GM21723 (cell line): Measurements from ENCODE around the gene RAI1.
A peak's percentile ranks its signal among the peaks of the same experiment; 100 is the strongest.

Experiments used
- ATAC-seq: cut with Tn5 transposase; IDR thresholded peaks from one replicate; pipeline ENCODE4 v1.9.1; 2021; ENCODE audit warnings: mild to moderate bottlenecking, moderate library complexity; ENCODE audit not compliant: unreplicated experiment

The RAI1 gene

DNA sequence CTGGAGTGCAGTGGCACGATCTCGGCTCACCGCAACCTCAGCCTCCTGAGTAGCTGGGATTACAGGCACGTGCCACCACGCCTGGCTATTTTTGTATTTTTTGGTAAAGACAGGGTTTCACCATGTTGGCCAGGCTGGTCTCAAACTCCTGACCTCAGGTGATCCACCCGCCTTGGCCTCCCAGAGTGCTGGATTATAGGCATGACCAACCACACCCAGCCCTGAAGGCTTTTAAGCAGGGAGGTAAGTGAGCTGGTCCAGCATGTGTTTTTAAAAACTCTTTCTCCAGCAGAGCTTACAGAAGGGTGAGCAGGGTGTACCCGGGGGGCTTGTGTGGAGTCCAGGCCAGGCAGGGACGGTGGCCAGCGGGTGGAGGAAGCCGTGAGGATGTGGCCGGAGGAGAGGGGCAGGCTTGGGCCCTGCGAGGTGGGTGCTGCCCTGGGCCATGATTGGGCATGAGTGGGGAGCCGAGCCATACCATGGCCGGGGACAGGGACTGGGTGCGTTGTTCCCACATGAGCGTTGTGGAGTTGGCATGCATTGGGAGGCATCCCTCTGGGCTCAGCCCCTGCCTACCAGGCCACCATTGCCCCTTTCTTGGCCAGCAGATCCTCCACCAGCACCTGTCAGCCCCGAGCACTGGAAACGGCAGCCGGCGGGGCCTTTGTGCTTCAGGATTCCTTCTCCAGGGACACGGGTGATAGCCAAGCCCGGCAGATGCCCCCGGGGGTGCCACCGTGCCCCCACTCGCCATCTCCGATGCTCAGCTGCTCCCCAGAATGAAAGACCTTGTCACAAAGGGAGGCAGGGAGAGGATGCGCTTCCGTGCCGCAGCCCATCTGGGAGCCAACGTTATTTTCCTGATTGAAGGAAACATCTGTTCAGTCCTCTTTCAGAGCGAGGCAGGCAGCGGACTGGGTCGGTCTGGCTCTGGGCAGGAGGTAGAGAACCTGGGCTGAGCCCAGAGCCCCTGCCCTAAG lies 64.5 kb downstream of the RAI1 start:
- ATAC-seq = no peak

- ATAC-seq = no peak
These were observed 66.9 kb downstream of the RAI1 start for GRCh38 chr17:17748179-17748578.

GRCh38 chr17:17748604-17749003 lies 67.3 kb downstream of the RAI1 start:
- ATAC-seq = no peak

DNA sequence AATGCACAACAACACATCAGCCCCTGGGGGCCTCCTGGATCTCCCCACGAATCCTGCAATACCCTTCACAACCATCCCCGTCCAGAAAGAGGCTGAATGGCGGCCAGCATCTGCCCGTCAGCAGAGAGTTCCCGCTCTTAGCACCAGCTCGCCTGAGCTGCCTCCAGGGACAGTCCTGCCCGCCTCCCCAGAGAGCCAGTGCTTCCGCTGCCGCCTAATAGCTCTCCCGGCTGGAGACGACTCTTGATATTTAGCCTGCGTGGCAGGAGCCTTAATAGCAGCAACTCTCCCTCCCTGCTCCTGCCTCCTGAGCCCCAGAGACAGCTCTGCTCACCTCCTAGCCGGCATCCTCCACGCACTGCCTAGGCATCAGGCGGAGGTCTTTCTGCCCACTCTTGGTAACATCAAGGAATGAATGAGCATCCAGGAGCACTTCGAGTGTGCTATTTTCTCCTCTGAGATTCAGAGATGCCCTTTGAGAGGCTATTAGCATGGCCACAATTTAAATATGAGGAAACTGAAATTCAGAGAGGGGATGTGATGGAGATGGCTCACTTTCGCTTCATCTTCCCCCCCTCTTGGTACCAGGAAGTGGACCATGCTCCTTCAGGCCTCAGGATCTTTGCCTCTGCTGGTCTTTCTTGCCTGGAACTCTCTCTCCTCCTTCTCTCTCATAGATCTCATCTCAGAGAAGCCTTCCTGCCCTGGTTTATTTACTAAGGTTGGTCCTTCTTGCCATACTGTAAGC lies 67.9 kb downstream of the RAI1 start:
- no peak for ATAC-seq

DNA sequence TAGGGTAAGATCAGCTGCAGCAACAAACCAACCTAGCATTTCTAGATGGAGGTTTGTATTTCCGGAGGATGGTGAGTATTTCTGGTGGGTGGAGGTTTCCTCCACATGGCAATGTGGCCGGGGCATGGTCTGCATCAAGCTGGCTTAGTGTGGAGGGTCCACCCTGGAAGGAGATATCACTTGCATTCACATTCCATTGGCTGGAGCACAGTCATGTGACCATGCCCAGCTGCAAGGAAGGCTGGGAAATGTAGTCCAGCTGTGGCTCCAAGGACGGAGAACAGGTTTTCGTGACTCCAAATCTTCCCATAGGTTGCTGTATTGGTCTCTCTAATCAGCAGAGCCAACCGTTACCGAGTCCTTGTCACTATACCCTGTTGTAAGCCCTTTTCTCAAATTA lies 68.7 kb downstream of the RAI1 start:
- ATAC-seq = peak; percentile 31

- no peak for ATAC-seq
These were observed 69.6 kb downstream of the RAI1 start for GRCh38 chr17:17750881-17751280.

- peak; percentile 1 for ATAC-seq
These were observed 70.3 kb downstream of the RAI1 start for GRCh38 chr17:17751489-17752088.

DNA sequence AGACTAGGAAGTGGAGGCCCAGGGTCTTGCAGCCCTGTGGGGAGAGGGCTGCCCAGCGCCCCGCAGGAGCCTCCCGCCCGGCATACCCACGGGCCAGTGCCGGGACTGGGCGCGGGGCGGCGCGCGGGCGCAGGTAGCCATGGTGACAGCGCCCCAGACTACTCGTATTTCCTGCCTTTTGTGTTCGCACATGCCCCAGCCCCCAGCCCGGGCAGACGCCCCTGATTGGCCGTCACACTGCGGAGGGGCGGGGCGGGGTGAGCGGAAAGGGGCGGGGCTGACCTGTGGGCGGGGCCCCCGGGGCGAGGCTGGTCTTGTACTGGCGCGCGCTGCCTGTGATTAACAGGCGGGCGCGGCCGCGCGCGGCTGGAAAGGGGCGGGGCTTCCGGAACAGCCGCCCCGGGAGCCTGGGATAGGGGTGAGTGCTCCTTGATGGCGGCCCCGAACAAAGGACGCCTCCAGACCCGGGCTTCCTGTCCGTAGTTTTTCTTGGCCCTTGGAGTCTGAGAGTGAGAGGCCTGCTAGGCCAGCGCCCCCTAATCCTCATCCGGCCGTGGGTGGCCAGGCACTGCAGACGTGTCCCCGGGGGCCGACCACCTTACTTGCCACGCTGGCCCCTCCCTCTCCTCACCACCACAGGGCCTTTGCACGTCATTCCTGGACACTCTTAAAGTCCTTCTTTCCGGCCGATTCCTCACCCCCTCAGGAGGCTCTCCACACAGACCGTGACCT lies 71.0 kb downstream of the RAI1 start:
- peak; percentile 73 for ATAC-seq

DNA sequence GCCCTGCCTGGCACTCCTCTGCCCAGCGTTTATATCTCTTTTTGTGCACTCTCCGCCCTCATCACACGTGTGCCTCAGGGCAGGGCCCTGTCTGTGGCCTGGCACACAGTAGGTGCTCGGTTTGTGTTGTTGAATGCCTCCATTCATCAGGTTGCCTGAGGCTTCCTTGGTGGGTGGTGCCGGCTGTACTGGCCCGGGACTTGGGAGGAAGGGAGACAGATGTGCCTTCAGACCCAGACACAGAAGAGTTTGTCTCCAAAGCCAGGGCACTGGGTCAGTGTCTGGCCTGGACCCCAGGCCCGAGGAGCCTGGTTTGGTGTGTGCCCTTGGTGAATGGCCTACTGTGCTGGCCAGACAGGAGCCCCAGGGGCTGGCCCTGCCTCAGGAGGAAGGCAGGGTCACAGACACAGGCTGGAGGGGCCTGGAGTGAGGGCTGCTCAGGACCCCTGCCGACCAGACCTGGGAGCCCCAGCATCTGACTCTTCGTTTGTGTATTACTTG lies 71.6 kb downstream of the RAI1 start:
- ATAC-seq = no peak

GRCh38 chr17:17754719-17755686 lies 73.7 kb downstream of the RAI1 start:
- no peak for ATAC-seq

- ATAC-seq = no peak
These were observed 74.5 kb downstream of the RAI1 start for GRCh38 chr17:17755715-17756114.

GRCh38 chr17:17757391-17757791 lies 76.1 kb downstream of the RAI1 start:
- ATAC-seq = no peak

GRCh38 chr17:17757956-17758845 lies 76.9 kb downstream of the RAI1 start:
- no peak for ATAC-seq

GRCh38 chr17:17758941-17759563 lies 77.8 kb downstream of the RAI1 start:
- no peak for ATAC-seq

DNA sequence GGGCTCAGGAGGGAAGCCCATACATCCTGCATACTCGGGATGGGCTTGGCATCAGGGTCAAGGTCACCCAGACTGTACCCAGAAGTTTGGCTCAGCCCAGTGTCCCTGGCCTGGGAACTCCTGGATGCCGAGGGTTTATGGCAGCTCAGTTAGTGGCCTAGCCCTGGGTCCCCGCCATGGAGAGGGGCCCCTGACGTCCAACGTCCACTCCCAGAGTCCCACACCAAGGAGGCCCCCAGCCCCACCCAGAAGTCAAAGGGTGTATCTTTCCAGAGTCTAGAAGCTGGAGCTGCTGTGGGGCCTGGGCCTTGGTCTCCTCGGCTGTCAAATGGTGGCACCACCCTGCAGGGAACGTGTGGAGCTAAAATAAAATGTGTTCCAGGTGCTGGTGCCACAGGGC lies 79.1 kb downstream of the RAI1 start:
- no peak for ATAC-seq

- ATAC-seq = no peak
These were observed 79.8 kb downstream of the RAI1 start for GRCh38 chr17:17760872-17761550.

- no peak for ATAC-seq
These were observed 80.9 kb downstream of the RAI1 start for GRCh38 chr17:17761894-17762743.
